Hematopoietic multipotent progenitor cell treated with erythropoietin and hydrocortisone succinate and interleukin-3 and kit ligand, for 15 days (in vitro differentiated cells): ENCODE data around the gene SLC25A14.
A peak's percentile ranks its signal among the peaks of the same experiment; 100 is the strongest.
"Not testable (repeated sequence)": the region's sequence is repeated elsewhere in the genome, so short reads cannot be mapped to it uniquely, and the experiment has no call there.

Experiments
- DNase-seq: peaks from one replicate; pipeline ENCODE4 v3.0.0-alpha.2; 2015; ENCODE audit warnings: low spot score

SLC25A14 gene, protein sequence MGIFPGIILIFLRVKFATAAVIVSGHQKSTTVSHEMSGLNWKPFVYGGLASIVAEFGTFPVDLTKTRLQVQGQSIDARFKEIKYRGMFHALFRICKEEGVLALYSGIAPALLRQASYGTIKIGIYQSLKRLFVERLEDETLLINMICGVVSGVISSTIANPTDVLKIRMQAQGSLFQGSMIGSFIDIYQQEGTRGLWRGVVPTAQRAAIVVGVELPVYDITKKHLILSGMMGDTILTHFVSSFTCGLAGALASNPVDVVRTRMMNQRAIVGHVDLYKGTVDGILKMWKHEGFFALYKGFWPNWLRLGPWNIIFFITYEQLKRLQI

DNA sequence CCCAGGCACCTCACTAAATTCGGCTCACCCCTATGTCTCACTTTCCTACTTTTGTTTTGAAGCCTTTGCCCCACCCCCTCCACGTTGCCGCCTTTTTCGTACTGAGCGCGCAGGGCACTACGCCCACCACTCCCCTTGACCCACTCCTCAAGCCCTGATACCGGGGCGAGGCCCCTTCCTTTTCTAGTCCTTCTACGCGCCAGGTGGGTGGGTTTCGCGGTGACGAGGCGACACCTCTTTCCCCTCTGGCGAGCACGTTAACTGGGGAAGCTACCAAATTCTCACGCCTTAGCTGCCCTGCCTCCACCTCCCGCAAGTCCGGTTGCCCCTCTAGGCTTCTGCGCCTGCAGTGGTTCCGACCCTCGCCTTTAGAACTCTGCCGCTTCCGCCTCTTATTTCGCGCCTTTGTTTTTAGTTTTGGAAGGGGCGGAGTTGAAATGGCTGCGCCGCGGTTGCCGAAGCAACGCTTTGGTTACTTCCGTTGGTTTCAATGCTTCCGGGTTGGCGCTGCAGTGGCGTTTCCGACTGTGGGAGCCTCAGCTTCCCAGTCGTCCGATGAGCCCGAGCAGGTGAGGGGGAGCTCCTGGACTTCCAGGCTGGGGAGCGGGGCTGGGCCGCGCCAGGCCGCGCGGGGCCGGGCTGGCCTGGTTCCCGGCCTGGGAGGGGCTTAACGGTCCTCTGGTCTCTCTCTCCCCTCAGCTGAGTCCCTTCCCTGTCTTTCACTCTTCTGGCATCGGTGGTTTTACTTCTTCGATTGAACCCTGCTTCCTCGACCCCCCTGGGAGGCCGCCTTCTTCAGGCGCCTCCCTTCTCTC, at the start of gene SLC25A14:
TSS of gene SLC25A14 (plus strand) at position 512 of the 815 bp plus-strand sequence. CDS start 360 bp downstream, outside the sequence.
- peak; percentile 66 for DNase-seq

DNA sequence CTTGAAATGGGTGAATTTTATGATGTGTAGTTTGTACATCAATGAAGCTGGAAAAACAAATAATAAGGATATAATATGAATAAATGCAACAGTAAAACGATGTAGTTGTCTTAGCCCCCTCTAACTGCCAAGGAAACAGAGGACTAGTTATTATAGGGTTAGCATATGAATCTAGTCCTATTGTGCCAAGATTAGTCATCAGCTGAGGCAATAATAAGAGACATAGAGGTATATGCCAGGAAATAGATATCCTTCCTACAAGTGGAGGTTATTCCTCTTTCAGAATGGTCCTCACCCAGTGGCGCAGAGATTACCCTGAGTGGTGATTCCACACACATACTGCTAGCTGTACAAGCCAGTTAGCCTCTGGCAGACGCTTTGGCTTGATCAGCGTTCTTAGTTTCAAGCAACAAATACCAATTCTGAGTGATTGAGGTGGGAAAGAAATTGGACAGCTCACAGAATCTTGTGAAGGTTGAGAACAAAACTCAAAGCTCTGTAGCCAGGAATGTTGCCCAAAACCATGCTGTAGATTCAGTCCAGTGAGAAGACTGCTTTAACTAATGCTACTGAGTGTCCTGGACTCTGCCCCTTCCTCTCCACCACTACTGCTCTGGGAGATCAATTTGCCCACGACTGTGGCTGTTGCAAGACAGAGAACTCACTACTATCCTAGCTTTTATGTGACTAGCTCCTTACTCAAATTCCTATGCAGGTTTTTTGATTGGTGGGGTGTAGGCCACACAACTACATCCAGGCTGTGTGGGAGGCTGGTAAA, 44.0 kb upstream of the SLC25A14 start:
- DNase-seq: no peak

DNA sequence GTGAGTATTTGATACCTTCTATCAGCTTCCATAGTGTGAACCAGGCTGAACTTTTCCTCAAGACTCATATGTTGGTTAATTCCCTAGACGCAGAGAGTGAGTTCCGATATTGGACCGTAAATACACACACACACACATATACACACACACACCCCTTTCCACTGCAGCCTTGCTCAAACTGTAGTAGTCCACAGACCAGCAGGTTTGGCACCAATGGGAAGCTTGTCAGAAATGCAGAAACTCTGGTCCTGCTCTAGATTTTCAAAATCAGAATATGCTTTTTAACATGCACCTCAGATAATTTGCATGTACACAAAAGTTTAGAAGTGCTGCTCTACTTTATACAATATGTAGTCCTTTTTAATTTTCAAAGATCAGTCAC, 43.4 kb upstream of the SLC25A14 start:
- no peak for DNase-seq

DNA sequence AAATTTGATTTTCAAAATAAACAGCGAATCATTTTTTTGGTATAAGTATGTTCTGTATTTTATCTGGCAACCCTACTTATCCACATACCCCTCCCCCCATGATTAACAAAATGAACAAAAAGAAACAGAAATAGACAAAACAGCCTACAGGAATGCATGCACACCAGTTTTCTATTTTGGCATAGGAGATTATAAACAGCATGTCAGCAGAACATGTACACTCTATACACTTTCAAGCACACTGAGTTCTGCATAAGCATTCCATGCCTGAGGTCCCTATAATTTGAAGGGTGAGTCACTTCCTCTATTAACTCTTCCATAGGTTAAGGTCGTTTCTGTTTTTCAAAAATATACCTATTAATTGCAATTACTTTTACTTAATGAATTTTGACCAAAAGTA, 43.0 kb upstream of the SLC25A14 start:
- DNase-seq: no peak

DNA sequence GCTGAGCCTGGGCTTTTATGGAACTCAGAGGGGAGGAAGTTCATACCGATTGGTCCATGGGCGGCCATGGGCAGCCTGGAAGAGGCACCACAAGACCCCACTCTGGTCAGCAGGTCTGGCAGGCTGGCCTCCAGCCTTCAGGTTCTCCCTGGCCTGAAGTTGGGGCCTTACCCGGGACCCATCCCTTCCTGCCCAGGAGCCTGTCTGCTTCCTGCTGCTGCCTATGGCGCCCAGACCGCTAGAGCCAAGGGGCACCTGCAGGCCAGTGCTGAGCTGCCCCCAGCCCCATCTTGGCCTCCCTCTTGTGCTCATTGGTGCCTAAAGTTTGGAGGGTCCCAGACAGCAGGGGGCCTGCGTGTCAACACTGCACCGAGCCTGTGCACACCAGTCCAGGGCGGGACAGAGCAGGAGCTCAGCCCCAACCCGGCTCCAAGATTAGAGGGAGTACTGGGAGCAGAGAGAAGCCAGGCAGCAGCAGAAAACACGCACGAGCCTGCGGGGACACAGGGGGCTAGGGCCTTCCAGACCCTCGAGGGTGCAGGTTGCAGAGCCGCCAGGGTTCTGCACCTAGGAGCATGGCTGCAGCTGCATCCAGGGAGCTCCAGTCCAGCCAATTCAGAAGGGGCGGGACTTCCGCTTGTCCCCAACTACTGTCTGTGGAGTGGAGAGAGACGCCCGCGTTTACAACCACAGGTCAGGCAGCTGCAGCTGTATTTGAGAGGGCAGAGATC, 40.3 kb upstream of the SLC25A14 start:
- DNase-seq: no peak

DNA sequence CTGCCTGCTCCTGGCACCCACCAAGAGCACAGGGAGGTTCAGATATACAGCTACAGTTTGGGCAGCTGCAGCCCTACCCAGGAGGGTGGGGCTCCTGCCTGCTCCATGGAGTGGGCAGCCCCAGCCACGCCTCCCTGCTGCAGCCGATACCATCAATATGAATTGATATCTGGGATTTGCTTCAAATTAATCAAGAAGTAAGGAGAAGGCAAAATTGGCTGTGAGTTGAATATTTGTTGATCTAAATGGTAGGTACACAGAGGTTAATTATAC, 39.8 kb upstream of the SLC25A14 start:
- DNase-seq: no peak

DNA sequence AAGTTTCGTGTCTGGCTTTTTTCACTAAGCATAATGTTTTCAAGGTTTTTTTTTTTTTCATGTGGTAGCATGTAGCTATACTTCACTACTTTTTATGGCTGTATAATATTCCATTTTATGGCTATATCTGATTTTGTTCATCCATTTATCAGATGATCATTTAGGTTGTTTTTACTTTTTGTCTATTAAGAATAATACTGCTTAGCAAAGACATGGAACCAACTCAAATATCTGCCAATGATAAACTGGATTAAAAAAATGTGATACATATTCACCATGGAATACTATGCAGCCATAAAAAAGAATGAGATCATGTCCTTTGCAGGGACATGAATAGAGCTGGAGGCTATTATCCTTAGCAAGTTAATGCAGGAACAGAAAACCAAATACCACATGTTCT, 38.3 kb upstream of the SLC25A14 start:
- DNase-seq: no peak

DNA sequence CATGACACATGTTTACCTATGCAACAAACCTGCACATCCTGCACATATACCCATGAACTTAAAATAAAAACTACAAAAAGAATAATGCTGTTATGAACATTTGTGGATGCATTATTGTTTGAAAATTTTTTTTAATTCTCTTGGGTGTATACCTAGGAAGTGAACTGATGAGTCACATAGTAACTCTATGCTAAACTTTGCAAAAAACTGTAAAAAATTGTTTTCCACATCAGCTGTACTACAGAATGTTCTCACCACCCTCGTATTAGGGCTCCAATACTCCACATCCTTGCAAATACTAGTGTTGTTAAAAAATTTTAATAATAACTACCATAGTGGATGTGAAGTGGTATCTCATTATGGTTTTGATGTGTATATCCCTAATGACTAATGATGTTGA, 37.7 kb upstream of the SLC25A14 start:
- DNase-seq: no peak

DNA sequence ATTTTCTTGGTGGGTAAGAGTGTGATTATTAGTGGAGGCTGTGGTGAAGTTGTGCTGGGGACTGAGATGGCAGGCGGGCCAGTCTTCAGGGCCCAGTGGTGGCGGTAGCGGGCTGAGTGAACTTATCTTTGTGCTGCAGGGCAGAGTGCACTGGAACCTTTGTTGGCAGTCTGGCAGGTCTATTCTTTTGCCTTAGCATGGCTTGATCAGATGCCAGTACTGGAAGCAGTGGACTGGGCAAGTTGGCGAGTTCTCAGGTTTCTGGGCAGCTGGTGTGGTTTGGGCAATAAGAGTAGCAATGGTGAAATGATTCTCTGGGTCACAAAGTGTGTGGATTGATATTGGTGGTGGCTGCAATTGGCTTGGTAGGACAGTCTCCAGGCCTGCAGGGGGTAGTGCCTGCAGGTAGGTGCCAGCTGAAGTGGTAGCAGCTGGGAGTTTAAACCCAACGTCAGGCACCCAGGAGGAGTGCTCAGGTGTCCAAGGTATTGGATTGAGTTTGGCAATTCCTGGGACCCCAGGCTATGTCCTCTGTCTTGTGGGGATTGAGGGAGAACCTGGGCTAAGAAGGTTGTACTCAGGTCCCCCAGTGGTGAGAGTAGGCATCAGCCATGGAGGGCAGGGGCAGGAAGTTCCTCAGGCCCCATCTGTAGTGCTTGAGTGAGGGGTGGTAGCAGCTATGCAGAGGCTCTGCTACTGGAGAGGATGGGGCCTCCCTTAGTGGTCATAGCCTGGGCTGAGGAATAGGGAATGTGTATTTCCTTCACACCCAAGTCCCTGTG, 34.9 kb upstream of the SLC25A14 start:
- DNase-seq: no peak

DNA sequence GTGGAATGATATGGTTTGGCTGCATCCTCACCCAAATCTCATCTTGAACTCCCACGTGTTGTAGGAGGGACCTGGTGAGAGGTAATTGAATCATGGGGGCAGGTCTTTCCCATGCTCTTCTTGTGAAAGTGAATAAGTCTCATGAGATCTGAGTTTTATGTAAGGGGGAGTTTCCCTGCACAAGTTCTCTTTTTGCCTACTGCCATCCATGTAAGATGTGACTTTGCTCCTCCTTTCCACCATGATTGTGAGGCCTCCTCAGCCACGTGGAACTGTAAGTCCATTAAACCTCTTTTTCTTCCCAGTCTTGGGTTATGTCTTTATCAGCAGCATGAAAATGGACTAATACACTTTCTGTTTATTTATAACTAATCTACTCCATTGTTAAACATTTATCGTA, 19.8 kb upstream of the SLC25A14 start:
- not testable (repeated sequence) for DNase-seq

DNA sequence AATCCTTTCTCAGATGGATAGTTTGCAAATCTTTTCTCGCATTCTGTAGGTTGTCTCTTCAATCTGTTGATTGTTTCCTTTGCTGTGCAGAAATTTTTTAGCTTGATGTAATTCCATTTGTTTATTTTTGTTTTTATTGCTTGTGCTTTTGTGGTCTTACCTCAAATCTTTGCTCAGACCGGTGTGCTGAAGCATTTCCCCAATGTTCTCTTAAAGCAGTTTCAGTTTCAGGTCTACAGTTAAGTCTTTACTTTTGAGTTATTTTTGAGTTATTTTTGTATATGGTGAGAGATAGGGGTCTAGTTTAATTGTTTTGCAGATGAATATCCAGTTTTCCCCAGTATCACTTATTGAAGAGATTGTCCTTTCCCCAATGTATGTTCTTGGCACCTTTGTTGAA, 18.2 kb upstream of the SLC25A14 start:
- no peak for DNase-seq

DNA sequence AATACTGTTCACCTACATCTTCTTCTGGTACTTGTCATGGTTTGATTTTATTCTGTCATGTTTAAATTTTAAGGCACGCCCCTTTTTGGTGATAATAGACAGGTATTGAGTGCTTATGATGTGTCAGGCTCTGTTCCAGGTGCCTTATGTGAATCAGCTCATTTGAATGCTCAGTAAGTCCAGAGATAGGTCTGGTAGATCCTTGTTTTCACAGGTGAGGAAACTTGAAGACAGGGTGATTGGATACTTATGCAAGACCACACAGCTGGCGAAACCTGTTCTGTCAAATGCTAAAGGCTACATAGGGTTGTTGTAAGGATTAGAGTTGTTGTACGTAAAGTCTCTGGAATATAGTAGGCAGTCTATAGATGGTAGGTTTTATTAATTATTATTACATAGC, 9.6 kb upstream of the SLC25A14 start:
- no peak for DNase-seq

DNA sequence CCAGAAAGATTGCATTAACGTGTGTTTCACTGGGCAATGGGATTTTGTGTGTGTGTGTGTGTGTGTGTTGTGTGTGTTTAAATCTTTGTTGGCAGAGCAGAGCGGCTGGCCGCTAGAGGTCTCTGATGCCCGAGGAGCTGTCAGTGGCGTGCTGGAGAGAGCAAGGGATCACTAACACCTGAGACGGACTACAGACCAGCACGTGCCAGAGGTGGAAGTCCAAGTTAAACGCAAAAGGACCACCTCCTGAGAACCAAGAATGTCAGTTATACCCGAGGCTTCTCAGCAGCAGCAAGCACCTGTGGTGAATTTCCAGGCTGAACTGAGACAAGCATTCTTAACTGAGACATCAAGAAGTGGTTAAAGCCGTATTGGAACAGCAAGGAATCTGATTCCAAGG, 9.0 kb upstream of the SLC25A14 start:
- no peak for DNase-seq

DNA sequence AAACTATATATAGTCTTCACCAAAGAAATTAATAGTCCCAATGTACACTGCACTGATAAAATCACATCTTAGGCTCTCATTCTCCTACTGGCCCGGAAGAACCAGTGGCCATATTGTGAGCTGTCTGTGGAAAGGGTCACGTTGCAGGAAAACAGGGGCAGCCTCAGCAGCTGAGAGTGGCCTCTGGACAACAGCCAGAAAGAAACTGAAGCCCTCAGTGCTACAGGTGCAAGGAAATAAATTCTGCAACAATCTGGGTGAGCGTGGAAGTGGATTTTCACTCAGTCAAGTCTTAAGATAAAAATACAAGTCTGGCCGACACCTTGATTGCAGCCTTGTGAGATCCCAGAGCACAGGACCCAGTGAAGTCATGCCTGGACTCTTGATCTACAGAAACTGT, 3.2 kb upstream of the SLC25A14 start:
- DNase-seq: no peak

DNA sequence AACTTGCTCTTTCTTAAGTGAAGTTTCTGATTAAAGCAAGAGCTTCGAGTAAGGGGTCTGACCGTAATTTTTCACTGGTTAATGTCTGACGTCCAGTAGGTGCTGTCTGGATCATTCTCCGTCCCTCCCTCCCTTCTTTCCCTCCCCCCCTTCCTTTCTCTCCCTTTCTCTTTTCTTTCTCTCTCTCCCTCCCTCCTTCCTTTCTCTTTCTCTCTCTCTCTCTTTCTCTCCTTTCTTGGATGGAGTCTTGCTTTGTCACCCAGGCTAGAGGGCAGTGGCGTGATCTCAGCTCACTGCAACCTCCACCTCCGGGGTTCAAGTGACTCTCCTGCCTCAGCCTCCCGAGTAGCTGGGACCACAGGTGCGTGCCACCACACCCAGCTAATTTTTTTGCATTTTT, 850 bp upstream of the SLC25A14 start:
- not testable (repeated sequence) for DNase-seq

DNA sequence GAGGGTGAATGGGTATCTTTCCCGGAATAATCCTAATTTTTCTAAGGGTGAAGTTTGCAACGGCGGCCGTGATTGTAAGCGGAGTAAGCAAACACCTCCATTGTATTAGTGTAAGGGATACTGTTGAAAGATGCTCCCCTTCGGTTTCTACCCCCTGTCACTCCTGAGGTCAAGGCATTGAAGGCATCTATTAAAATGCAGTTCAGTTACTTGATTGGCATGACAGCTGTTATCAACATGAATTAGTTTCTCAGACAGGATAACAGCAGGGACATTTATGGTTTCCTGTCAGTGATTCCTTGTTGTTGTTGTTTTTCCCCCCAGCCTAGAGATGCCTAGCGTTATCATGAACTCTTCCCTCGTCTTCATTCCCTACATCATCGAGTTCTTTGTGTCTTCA, 552 bp downstream of the SLC25A14 start:
- DNase-seq: no peak

DNA sequence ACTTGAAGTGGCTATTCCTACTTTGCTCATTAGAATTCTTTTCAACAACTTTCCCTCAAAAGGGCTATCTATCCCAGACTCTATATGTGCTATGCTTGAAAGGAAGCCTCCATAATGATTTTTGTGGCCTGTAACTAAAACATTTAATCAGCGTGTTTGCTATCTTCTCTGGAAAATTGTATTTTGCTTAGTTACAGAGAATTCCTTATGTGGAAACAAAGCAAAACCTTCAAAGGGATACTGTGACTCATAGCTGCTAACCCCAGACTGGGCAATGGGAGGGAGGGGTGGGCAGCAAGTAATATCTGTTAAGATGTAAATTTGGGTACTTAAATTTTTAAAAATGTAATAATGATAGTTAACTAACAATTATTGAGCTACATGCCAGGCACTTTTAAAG, 3.7 kb downstream of the SLC25A14 start:
- no peak for DNase-seq

DNA sequence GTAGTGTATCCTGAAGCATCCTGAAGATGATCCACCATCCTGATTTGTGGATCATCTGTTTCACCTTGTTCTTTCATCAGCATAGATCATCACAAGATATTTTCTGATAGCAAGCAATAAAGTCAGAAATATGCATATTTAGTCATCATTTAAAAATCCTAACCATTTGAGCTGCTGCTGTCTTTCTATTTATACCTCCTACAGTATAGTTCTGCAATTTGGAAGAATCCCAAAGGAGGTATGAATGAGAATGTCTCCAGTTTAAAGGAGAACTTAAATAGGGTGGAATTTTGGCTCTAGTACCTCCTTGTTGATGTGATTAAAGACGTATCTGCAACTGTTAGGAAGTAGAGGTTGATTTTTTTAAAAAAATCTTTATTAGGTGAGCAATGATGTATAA, 7.6 kb downstream of the SLC25A14 start:
- DNase-seq: no peak

DNA sequence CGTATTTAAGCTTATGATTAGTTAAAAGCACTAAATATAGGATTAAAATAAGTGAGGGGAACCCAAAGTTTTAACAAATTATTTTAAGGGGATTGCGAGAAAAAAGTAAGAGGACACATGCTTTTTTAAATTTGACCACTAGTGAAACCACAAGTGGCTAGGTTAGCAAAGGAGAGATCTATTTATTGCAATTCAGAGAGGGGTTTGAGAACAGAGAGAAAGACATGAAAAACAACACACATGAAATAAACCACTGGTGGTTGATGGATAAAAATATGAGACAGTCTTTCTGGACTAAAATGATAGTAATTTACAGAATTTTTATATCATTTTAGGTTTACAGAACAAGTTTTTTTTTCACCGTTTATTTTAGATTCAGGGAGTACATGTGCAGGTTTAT, 11.8 kb downstream of the SLC25A14 start:
- no peak for DNase-seq

DNA sequence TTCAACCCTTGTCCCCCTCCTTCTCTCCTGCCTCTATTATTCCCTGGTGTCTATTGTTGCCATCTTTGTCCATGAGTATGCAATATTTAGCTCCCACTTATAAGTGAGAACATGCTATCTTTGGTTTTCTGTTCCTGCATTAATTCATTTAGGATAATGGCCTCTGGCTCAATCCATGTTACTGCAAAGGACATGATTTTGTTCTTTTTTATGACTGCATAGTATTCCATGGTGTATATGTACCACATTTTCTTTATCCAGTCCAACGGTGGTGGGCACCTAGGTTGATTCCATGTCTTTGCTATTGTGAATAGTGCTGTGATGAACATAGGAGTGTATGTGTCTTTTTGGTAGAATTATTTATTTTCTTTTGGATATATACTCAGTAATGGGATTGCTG, 12.3 kb downstream of the SLC25A14 start:
- not testable (repeated sequence) for DNase-seq

DNA sequence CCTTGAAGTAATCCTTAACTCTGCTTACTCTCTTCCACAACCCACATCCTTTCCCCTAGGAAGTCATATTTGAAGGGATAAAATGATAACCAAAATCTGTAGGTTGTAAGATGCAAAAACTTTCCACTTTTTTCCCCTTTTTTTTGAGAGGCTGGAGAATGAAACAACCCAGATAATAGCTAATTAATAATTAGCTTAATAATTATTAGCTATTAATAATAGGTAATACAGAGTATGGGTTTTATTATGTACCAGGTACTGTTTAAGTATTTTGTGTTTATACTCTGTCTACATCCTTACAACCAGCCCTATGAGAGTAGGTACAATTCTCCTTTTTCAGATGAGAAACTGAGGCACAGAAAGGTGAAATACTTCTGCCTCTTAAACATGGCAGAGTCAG, 36.4 kb downstream of the SLC25A14 start:
- DNase-seq: no peak
